GM21723 (cell line): Measurements from ENCODE around the gene DPH3.

Source experiments
- ATAC-seq: cut with Tn5 transposase; IDR thresholded peaks from one replicate; pipeline ENCODE4 v1.9.1; 2021; ENCODE audit warnings: mild to moderate bottlenecking, moderate library complexity; ENCODE audit not compliant: unreplicated experiment

Gene DPH3

DNA sequence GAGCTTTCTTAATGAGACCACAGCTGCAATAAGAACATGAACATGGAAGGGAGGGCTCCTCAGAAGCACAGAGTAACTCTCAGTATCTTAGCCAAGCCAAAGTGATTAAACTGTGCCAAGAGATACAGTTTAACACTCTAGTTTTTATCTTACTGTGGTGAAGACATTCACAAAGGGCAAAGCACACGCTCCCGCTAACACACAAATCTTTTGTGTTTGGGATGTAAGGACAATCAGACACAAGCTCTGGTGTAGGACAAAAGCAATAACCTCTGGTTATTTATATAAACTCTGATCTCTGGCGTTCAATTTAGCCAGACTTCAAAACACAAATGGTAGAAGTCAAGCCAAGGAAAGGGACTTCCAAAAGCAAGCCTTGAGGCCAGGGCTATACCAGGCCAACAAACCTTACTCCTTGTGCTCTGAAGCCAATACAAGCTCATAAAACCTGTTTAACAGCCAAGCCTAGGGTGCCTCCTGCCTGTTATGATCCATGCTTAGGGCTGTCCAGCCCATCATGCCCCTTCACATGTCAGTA lies 27.8 kb downstream of the DPH3 start:
- ATAC-seq = no peak

DNA sequence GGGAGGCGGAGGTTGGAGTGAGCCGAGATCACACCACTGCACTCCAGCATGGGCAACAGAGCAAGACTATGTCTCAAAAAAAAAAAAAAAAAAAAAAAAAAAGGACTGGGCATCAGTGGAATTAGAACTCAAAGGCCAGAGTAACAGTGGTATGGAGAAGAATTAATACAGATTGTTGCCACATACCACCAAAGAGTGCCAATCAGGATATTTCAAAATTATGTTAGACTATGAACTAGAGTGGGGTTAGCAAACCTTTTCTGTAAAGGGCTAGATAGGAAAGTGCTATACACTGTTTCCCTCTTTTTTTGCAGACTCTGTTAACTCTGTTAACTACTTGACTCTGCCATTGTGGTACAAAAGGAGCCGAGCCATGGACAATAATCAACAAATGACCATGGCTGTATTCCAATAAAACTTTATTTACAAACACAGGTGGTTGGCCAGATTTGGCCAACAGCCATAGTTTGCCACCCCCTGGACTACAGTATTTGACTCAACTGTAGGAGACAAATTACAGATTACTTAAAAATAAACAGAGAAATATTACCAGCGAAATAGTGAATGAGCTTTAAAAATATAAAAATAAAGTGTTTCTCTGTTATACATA lies 28.6 kb downstream of the DPH3 start:
- no peak for ATAC-seq

DNA sequence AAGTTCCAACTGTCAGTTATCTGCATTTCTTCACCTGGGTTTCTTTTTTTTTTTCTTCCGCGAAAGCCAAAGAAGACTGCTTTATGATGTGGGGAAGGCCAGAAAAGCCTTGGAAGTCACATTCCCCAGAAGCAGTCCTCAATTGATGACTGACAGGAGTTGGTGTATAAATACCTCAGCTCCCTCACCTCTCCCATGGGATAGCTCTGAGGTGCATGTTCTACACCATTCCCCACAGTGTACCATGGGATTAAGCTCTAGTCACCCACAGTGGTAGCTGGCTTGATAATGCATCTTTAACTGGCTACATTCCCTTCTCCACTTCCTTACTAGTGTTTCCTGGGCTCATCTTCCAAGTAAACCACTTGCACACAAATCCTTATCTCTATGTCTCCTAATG lies 30.5 kb downstream of the DPH3 start:
- ATAC-seq = no peak

DNA sequence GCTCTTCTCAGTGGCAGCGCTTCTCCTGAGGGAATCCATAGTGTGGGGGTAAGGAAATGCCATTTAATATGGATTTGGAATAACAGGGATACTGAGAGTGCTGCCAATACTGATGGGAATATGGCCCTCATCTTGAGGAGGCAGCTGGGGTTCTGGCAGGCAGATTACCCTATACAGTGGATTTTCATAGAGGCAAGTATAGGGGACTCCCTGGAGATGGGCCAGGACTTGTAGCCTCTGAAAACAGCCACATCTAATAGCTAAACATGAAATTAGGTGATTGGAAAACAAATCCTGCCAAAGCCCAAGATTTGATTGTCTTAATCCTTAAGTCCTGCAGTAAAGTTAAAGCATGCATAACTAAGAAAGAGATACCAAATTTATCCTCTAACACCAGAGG lies 30.9 kb downstream of the DPH3 start:
- no peak for ATAC-seq

DNA sequence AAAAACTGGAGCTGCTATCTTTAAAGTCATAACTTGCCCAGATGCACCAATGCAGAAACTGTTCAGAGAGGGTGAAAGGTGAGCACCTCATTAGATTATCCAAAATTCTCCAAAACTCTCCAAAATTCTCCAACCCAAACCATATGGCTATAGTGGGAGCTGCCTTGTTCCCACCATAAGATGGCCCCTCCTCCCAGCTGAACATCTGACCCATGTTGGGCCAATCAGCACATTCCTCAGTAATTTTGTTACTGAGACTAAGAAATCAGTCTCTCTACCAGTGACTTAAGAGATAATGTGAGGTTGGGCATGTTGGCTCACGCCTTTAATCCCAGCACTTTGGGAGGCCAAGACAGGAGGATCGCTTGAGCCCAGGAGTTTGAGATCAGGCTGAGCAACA lies 32.8 kb downstream of the DPH3 start:
- ATAC-seq = no peak

DNA sequence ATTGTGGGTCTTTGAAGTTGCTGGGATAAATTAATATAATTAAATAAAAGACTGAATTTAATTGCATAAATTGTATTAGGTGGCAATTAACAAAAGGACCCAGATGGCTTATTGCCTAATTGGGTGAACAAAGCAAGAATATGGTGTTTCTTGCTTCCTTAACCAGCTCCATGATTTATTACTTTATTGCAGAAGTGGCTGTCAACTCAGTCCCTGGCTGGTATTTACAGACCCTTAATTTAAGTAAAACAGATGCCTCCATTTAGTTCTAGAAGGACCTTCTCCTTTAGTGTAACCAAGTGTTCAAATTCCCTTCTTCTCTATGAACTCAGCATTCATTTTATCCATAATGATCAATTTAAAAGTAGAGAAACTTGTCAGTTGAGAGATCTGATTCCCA lies 35.1 kb downstream of the DPH3 start:
- ATAC-seq = no peak

DNA sequence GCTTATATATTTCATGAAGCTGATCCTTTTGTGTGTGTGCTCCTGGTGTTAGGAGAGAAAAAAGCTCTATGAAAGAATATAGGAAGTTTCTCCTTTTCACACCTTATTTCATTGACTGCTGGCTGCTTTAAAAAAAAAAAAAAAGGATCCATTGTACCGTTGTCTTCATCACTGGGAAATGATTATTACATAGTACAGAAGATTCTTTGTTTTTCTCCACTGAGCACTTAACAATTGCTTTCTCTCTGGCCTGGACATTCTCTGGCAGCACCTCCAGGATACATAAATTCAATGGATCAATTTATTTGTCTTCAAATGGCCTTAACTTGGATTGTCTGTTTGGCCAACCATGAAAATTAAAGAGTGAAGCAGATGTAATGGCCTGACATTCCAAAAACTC lies 37.2 kb downstream of the DPH3 start:
- ATAC-seq = no peak

DNA sequence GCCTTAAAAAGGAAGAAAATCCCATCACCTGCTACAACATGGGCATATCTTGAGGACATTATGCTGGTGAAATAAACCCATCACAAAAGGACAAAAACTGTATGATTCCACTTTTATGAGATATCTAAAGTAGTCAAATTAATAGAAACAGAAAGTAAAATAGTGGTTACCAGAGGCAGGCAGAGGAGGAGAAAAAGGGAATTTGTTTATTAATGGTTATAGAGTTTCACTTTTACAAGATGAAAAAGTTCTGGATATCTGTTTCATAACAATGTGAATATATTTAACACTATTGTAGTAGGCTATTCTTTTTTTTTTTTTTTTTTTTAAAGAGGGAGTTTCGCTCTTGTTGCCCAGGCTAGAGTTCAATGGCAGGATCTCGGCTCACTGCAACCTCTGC lies 40.4 kb downstream of the DPH3 start:
- ATAC-seq = no peak

DNA sequence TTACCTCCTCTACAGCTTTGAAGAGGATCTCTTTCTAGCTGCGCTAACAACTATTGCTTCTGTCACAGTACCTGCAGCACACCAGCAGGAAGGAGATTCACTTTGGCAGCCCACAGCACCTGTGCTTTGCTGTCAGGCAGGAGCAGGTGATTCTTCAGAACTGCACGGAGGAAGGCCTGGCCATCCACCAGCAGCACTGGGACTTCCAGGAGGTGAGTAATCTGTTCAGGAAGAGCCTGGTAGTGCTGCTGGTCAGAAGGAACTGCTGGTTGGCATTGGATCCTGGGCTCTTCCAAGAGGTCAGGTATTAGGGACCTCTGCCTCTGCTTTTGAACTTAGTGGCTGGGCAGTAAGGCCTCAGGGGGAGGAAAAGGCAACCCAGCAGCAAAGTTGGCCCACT lies 42.2 kb downstream of the DPH3 start:
- no peak for ATAC-seq

DNA sequence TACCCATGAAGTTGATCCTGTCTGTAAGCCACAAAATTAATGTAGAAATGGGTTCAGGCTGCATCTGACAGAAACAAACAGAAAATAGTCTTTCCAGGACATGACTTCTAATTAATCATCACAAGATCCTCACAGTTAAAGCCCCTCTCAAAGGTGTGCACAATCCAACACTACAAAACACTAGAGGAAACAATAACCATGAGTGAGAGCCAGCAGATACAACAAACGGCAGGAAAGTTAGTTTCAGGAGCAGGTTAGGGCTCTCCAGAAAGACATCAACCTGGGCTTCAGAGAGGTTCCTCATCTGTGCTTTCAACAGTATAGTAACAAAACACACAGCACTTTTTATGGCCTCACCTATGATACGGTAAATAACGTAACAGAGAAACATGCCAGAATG lies 42.8 kb downstream of the DPH3 start:
- no peak for ATAC-seq

DNA sequence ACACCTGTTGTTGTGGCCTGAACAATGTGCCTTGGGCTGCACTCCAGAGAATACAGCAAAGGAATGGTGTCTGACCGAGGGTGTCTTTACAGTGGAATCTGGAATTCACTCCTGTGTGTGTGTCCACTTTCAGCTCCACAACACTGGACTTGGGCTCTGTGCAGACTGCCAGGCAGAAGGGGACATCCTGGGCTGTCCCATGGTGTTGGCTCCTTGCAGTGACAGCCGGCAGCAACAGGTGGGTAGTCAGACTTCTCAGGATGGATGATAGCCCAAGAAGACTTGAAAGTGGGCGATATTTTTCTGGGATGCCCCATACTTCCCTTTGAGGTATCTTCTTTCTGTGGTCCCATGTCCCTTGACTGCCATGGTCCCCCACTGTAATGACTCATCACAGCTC lies 45.0 kb downstream of the DPH3 start:
- ATAC-seq = no peak

DNA sequence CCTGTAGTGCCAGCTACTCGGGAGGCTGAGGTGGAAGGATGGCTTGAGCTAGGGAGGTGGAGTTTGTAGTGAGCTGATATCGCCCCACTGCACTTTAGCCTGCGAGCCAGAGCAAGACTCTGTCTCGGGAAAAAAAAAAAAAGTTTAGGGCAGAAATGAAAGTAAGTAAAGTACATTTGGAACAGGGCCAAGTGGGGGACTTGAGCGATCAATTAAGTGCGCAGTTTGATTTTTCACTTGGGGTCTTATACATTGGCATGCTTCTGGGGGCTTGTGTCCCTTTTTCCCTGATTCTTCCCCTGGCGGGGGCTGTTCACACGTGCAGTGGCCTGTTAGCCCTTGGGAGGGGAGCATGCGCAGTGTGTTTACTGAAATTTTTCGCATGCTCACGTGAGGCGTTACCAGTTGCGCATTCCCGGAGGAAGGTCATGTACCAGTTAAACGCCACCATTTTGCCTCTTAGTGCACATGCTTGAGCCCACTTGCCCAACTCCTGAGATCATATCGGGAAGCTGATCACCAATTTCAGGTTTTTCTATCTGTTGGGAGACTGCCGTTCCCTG lies 48.3 kb downstream of the DPH3 start:
- no peak for ATAC-seq

DNA sequence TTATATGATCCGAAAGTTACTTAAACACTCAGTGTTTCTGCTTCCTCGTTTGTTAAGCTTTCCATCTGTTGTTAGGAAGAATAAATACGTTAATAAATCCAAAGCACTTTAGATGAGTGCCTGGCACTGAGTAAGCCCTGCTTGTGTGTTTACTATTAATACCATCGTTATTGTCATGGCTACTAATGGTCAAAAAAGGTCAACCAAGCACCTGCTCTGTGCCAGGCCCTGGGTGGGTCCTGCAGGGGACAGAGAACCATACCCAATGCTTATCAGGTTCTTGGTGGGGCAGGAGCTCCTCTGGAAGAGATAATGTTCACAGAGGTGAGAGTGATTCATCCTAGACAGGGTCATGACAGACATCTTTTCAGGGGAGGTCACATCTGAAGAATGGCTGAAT lies 50.4 kb downstream of the DPH3 start:
- no peak for ATAC-seq

DNA sequence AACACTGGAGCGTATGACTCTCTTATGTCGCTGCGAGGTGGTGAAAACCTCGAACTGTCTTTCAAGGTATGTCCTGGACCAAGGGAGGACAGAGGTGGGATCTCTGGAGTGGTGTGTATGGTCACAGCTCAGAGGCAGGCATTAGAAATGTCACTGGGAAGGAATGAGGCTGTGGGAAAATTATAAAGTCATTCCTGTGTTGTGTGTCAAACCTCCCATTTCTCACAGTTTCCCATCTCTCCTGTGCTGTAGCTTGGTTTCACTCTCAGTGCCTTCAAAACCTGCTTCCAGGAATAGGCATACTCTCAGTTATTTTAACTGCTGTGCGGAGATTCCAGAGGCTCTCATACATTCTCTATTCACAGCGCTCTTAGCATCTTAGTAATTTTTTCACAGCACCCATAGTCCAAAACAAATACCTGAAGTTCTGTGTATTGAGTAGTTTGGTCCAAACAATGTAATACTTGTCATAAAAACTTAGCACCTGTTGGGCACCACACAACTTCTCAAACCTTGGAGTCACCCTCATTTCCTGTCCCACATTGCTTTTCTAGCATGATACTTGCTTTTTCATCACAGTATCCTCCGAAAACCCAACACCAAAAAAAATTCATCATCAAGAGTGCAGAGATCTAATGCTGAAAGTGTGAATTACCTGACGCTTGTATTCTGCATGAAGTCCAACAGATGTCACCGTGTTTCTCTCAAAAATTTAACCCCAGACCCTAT lies 53.4 kb downstream of the DPH3 start:
- ATAC-seq = no peak
